Adipose tissue (tissue), 3 donors: Measurements from ENCODE around the gene NEK10. TPM values are rescaled to one million over a fixed set of nuclear protein-coding genes. Genes with fewer than 3 reads are reported as not detected.

Experiments used
- polyA plus RNA-seq, 3 donors: library from polyadenylated mRNA; stranded (reverse); fragments of 200-250 nt; gene quantifications; one replicate each; pipeline ENCODE4 v1.2.3, GENCODE V29; 2013
- donor health status: healthy with polysubstance abuse.
- donor health status: Bipolar disorder and iron deficiency.
- donor health status: healthy.

The NEK10 gene
- polyA plus RNA-seq, 3 donors: 0.07 to 0.34 (median 0.09) TPM

Other genes with a start within 250 kb of the NEK10 start
- gene SLC4A7, start 115.0 kb upstream of the NEK10 start, polyA plus RNA-seq: 1 to 10 TPM; 1.3 to 7.6 (median 1.8) TPM